ES-I3 (cell line): ENCODE data around the gene TMEM229B.

ENCODE experiments used
- H3K36me3 ChIP-seq: 2 replicates; pipeline ENCODE4 v1.6.1; 2013; ENCODE audit warnings: mild to moderate bottlenecking, low read length, control low read depth, moderate library complexity; ENCODE audit not compliant: insufficient read depth
- H3K4me1 ChIP-seq: 2 replicates; pipeline ENCODE4 v1.6.1; 2013; ENCODE audit warnings: mild to moderate bottlenecking, control low read depth, low read length; ENCODE audit not compliant: insufficient read depth
- H3K9ac ChIP-seq: 2 replicates; pipeline ENCODE4 v1.6.1; 2013; ENCODE audit warnings: low read depth, mild to moderate bottlenecking, low read length, moderate library complexity
- H3K9me3 ChIP-seq: 2 replicates; pipeline ENCODE4 v1.6.1; 2013; ENCODE audit warnings: mild to moderate bottlenecking, low read length, moderate library complexity; ENCODE audit not compliant: control insufficient read depth, insufficient read depth

The TMEM229B gene

GRCh38 chr14:67424539-67424938 lies 64.0 kb downstream of the TMEM229B start:
- Histone ChIP-seq H3K4me1 (no peaks in the 10 kb centered on the region; the same call in 1 of the 2 replicates), H3K36me3 (no peaks in the 10 kb centered on the region), H3K9me3 (no peaks in the 10 kb centered on the region)

GRCh38 chr14:67423424-67423823 lies 65.1 kb downstream of the TMEM229B start:
- H3K36me3 ChIP-seq = no peaks in the 10 kb centered on the region
- H3K9ac ChIP-seq = no peak overlapping the region
- no peaks in the 10 kb centered on the region for H3K9me3 ChIP-seq
- peaks cover 8% of the 10 kb centered on the region; the same call in 1 of the 2 replicates for H3K4me1 ChIP-seq

More at GRCh38 chr14:67424539-67424938, 64.0 kb downstream of the TMEM229B start:
- H3K9ac ChIP-seq = no peak overlapping the region

- no peak overlapping the region for H3K9ac ChIP-seq
- H3K36me3 ChIP-seq = no peaks in the 10 kb centered on the region
- peaks cover 12% of the 10 kb centered on the region; the same call in 1 of the 2 replicates for H3K4me1 ChIP-seq
- H3K9me3 ChIP-seq = no peaks in the 10 kb centered on the region
Measured at GRCh38 chr14:67421356-67422224, 66.9 kb downstream of the TMEM229B start.
